Neutrophil (primary cell): ENCODE results near the gene ITPR1.

Source experiments
- H3K27ac ChIP-seq: fragments of 200-600 bp; sonication (generic); 2 replicates; pipeline ENCODE4 v1.5.1; 2016; ENCODE audit warnings: mild to moderate bottlenecking, moderate library complexity
- H3K27me3 ChIP-seq: fragments of 200-600 bp; sonication (generic); 2 replicates; pipeline ENCODE4 v1.6.0; 2016; ENCODE audit warnings: mild to moderate bottlenecking
- H3K36me3 ChIP-seq: fragments of 200-600 bp; sonication (generic); 2 replicates; pipeline ENCODE4 v1.5.1; 2017
- H3K4me1 ChIP-seq, 2 experiments: fragments of 200-600 bp in 1 of 2; sonication (generic) in 1 of 2; 1 replicate in 1 of 2; 2 replicates in 1 of 2; pipeline versions ENCODE4 v1.5.1 to v1.6.1; 2013 to 2016; ENCODE audit warnings: low read depth in 1 of 2, low read length in 1 of 2, mild to moderate bottlenecking in 1 of 2, moderate library complexity in 1 of 2; ENCODE audit not compliant: control insufficient read depth in 1 of 2, insufficient read depth in 1 of 2
- H3K4me3 ChIP-seq, 2 experiments: fragments of 200-600 bp in 1 of 2; sonication (generic) in 1 of 2; 1 replicate in 1 of 2; 2 replicates in 1 of 2; pipeline ENCODE4 v1.5.1; 2013 to 2016; ENCODE audit warnings: low read depth in 1 of 2, low read length in 1 of 2, mild to moderate bottlenecking in 1 of 2, moderate library complexity in 1 of 2
- H3K9me3 ChIP-seq: fragments of 200-600 bp; sonication (generic); 2 replicates; pipeline ENCODE4 v1.5.1; 2016
- CTCF ChIP-seq: fragments of 200-600 bp; sonication (generic); IDR thresholded peaks from 2 replicates; pipeline ENCODE4 v1.5.1; 2016; ENCODE audit warnings: antibody characterized with exemption

Gene ITPR1

DNA sequence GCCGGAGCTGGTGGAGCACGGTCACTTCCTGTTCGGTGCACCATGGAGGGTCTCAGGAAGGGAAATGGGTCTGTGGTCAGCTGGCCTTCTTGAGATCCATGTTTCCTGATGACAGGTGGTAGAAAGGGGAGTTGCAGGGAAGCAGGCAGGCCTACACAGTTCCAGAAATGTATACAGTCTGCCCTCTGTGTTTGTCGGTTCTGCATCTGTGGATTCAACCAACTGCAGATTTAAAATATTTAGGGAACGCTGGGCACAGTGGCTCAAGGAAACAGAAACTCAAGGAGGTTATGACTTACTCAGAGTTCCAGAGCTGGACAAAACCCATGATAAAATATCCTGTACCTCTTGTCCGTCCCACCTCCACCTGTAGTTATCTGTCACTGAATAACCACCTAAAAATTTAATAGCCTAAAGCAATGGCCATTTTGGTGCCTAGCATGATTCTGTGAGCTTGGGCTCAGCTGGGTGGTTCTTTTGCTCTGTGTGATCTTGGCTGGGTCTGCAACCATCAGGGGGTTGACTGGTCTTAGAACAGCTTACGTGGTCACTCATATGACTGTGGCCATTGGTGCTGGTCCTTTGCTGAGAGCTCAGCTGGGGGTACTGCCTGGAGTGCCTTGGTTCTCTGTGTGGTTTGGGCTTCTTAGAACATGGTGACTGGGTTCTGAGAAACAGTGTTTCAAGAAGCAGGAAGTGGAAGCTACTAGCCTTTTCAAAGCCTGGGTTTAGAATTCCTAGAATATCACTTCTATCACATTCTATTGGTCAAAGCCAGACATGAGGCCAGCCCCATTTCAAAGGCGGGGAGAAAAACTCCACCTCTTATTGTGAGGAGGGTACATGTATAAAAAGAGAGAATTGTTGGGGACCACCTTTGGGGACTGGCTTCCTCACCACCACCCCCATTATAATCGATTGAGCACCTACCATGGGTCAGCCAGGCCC lies 246.4 kb downstream of the ITPR1 start:
- no peak for TF ChIP-seq CTCF
- no peaks in the 10 kb centered on the region for H3K27me3 ChIP-seq
- no peaks in the 10 kb centered on the region for H3K36me3 ChIP-seq
- H3K4me3 ChIP-seq = no peak overlapping the region
- no peaks in the 10 kb centered on the region for H3K9me3 ChIP-seq
- no peak overlapping the region for H3K27ac ChIP-seq
- H3K4me1 ChIP-seq = peaks cover 18 to 20% of the 10 kb centered on the region in 2 experiments

DNA sequence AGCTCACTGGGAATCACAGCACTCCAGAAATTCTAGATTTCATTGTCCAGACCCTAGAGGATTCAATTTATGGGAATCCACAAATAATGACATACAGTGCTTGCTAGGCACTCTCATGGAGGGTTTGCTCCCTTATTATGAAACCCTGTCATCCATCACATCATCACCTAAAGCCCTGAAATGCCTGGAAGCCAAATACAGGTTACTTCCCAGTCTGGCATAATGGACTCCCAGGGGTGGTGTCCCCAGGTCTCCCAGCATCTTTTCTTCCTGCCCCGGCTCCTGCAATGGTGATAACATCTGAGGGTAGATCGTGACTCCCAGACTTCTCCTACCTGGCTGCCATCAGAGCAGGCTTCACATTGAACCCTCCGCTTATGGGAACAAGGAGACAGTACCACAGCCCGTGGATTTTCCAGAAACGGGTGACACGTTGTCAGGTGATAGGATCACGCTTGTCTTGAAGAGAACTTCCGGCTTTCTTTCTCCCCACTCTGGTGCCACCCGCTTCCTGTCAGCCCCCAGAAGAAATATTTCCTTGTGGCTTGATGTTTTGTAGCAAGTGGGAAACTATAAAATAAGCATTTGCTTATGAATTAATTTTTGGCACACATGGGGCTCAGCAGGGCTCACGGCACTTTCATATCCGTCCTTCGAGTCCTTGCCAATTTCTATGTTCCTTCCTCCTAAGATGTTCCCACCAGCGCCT lies 247.4 kb downstream of the ITPR1 start:
- H3K4me3 ChIP-seq = peak overlapping the region in 1 of 2 experiments; percentile 29

GRCh38 chr3:4741106-4741403 lies 247.9 kb downstream of the ITPR1 start:
- no peak overlapping the region for H3K27ac ChIP-seq
- H3K4me1 ChIP-seq = peaks cover 18 to 20% of the 10 kb centered on the region in 2 experiments
- H3K9me3 ChIP-seq = no peaks in the 10 kb centered on the region
- TF ChIP-seq CTCF = no peak
- no peaks in the 10 kb centered on the region for H3K27me3 ChIP-seq
- H3K36me3 ChIP-seq = no peaks in the 10 kb centered on the region
- peak overlapping the region in 1 of 2 experiments; percentile 29 for H3K4me3 ChIP-seq

More for the DNA sequence above, 247.4 kb downstream of the ITPR1 start:
- H3K27me3 ChIP-seq = no peaks in the 10 kb centered on the region
- no peaks in the 10 kb centered on the region for H3K36me3 ChIP-seq
- no peak for TF ChIP-seq CTCF
- H3K27ac ChIP-seq = no peak overlapping the region
- peaks cover 18 to 20% of the 10 kb centered on the region in 2 experiments for H3K4me1 ChIP-seq
- H3K9me3 ChIP-seq = no peaks in the 10 kb centered on the region

- no peak overlapping the region for H3K27ac ChIP-seq
- no peak for TF ChIP-seq CTCF
- H3K36me3 ChIP-seq = no peaks in the 10 kb centered on the region
- H3K4me3 ChIP-seq = peak overlapping the region in 1 of 2 experiments; percentile 29
- H3K27me3 ChIP-seq = no peaks in the 10 kb centered on the region
- no peaks in the 10 kb centered on the region for H3K9me3 ChIP-seq
- peaks cover 18 to 20% of the 10 kb centered on the region in 2 experiments for H3K4me1 ChIP-seq
Observed at GRCh38 chr3:4741404-4742307, 248.5 kb downstream of the ITPR1 start.

DNA sequence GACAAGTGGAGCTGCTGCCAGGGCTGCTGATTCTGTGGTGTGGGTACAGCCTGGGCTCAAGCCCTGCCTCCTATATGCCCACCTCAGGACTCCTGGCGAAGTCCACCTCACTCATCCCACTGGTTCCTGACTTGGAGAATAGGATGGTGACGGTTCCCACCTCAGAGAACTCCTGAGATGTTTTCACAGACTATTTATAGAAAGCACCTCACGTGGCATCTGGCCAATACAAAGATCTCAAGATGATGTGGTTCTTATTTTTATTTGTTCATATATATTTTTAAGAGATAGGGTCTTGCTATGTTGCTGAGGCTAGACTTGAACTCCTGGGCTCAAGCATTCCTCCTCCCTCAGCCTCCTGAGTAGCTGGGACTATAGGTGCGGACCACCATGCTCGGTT lies 249.2 kb downstream of the ITPR1 start:
- Histone ChIP-seq H3K9me3 (no peaks in the 10 kb centered on the region), H3K4me3 (no peak overlapping the region), H3K4me1 (peaks cover 18 to 20% of the 10 kb centered on the region in 2 experiments), H3K27ac (no peak overlapping the region), H3K27me3 (no peaks in the 10 kb centered on the region), H3K36me3 (no peaks in the 10 kb centered on the region)
- no peak for TF ChIP-seq CTCF
